ENCODE results near the gene TSPAN9. TPM values are rescaled to one million over a fixed set of nuclear protein-coding genes. Genes with fewer than 3 reads are reported as not detected.

Gene TSPAN9
- total RNA-seq, 1 experiment from 2014 or later: 9.6 TPM

DNA sequence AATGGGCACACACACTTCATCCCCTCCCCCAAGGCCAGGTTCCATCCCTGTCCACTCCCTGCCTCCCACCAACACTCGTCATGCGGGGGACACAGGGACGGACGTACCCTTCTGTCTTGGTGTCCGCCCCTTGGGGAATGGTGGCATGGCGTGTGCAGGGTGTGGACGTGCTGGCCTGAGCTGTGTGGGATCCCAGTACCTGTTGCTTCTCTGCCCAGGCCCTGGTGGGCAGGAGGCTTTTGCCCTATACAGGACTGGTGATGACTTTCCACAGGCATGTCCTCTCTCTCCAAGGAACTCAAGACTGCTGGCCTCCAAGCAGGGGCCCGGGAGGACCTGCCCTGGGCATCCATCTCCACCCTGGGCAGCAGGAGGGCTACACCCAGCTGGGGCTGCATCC, 218.0 kb downstream of the TSPAN9 start:
- H3K27me3 ChIP-seq (ENCODE audit: insufficient read depth, low read depth): peaks cover 66% of the 10 kb centered on the region
- ChIA-PET POLR2A (ENCODE audit: unreplicated experiment) (no interaction called here), CTCF (no interaction called here)
- peaks cover 6% of the 10 kb centered on the region; the same call in 1 of the 2 replicates for H3K4me1 ChIP-seq (replicated peaks; ENCODE audit: insufficient read depth)
- intact Hi-C loops (cut with micrococcal nuclease; ENCODE audit: unreplicated experiment): no loop called here
- H3F3A ChIP-seq (ENCODE audit: insufficient read depth, low read depth): peaks cover 7% of the 10 kb centered on the region
- no peaks in the 10 kb centered on the region for H3K36me3 ChIP-seq (ENCODE audit: low read depth)
- DNase-seq: no peak
- no peak overlapping the region for H3K27ac ChIP-seq
- no TSS peak for BruUV-seq (replicated peaks)
- no peaks in the 10 kb centered on the region for H4K20me1 ChIP-seq (ENCODE audit: insufficient read depth)
- no peak overlapping the region for H3K4me3 ChIP-seq
- TF ChIP-seq, protein P1, sequence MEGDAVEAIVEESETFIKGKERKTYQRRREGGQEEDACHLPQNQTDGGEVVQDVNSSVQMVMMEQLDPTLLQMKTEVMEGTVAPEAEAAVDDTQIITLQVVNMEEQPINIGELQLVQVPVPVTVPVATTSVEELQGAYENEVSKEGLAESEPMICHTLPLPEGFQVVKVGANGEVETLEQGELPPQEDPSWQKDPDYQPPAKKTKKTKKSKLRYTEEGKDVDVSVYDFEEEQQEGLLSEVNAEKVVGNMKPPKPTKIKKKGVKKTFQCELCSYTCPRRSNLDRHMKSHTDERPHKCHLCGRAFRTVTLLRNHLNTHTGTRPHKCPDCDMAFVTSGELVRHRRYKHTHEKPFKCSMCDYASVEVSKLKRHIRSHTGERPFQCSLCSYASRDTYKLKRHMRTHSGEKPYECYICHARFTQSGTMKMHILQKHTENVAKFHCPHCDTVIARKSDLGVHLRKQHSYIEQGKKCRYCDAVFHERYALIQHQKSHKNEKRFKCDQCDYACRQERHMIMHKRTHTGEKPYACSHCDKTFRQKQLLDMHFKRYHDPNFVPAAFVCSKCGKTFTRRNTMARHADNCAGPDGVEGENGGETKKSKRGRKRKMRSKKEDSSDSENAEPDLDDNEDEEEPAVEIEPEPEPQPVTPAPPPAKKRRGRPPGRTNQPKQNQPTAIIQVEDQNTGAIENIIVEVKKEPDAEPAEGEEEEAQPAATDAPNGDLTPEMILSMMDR (conservative IDR thresholded peaks at IDR 0.05): no peak
- TF ChIP-seq EZH2 (IDR thresholded peaks at IDR 0.05; ENCODE audit: low read depth): no peak
- H3K79me2 ChIP-seq (ENCODE audit: low read depth): no peaks in the 10 kb centered on the region
- no peaks in the 10 kb centered on the region for H3K9me2 ChIP-seq (ENCODE audit: insufficient read depth)
- H2AFZ ChIP-seq: no peak overlapping the region
- no peaks in the 10 kb centered on the region for H3K9me3 ChIP-seq (ENCODE audit: insufficient read depth, low read depth)
- H3K4me2 ChIP-seq: no peak overlapping the region

DNA sequence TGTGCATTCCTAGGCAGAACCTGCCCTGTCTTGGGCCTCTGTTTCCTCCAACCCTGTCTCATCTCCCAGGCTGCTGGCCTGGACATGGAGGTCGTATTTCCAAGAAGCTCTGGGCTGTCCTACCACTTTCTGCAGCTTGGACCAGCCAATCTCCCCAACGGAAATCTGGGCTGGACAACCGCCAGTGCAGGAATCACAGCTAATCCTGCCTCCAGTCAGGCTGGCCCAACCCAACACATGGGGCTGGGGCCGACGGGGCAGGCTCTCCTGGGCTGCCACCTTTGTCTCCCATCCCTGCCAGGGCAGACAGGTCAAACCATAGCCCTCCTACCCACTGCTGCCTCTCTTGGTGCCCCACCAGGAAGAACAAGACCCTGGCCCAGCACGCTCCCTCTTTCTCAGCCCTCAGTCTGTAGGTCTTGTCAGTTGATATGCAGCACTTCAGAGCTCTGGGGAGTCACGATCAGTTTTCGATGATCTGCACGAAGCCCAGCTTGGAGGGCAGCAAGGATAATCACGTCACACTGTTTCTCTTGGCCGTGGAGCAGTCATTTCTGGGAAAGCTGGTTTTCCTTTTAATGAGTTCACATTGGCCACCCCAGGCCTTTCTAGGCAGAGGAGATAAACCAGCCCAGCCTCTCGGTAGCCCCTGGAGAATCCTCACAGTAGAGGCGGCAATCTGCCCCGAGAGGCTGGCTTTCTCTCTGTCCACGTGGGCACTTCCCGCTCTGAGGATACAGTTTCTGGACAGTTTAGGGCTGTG, 218.6 kb downstream of the TSPAN9 start:
- peaks cover 65% of the 10 kb centered on the region for H3K27me3 ChIP-seq (ENCODE audit: insufficient read depth, low read depth)
- ChIA-PET POLR2A (ENCODE audit: unreplicated experiment) (no interaction called here), CTCF (interaction anchor here (0.6 kb wide), 1 partner anchor 1551 kb away, joined by 4 read pairs; no protein-coding TSS in a partner anchor)
- H3K79me2 ChIP-seq (ENCODE audit: low read depth): no peaks in the 10 kb centered on the region
- H3K4me2 ChIP-seq: no peak overlapping the region
- no peaks in the 10 kb centered on the region for H3K9me3 ChIP-seq (ENCODE audit: insufficient read depth, low read depth)
- DNase-seq: no peak
- BruUV-seq (replicated peaks): no TSS peak
- peaks cover 12% of the 10 kb centered on the region for H3K4me1 ChIP-seq (replicated peaks; ENCODE audit: insufficient read depth)
- H3K4me3 ChIP-seq: no peak overlapping the region
- peaks cover 13% of the 10 kb centered on the region for H3F3A ChIP-seq (ENCODE audit: insufficient read depth, low read depth)
- no peak overlapping the region for H2AFZ ChIP-seq
- no peak for TF ChIP-seq EZH2 (IDR thresholded peaks at IDR 0.05; ENCODE audit: low read depth)
- no peaks in the 10 kb centered on the region for H4K20me1 ChIP-seq (ENCODE audit: insufficient read depth)
- no peaks in the 10 kb centered on the region for H3K9me2 ChIP-seq (ENCODE audit: insufficient read depth)
- intact Hi-C loops (cut with micrococcal nuclease; ENCODE audit: unreplicated experiment): no loop called here
- no peaks in the 10 kb centered on the region for H3K36me3 ChIP-seq (ENCODE audit: low read depth)
- H3K27ac ChIP-seq: no peak overlapping the region

DNA sequence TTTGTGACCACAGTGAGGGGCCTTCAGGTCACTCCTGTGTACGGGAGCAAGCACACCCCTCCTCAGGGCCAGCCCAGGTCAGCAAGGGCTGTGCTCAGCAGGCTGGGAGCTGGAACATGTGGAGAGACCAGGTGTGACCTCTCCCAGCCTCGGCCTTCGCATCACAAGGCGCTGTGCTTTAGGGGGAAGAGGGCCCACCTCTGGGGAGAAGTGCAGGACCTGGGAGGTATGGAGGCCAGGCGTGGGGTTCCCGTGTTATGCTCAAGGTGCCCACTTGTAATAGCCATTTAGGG, 219.2 kb downstream of the TSPAN9 start:
- intact Hi-C loops (cut with micrococcal nuclease; ENCODE audit: unreplicated experiment): no loop called here
- peaks cover 13% of the 10 kb centered on the region for H3F3A ChIP-seq (ENCODE audit: insufficient read depth, low read depth)
- DNase-seq: no peak
- H3K27ac ChIP-seq: no peak overlapping the region
- no peaks in the 10 kb centered on the region for H4K20me1 ChIP-seq (ENCODE audit: insufficient read depth)
- no peaks in the 10 kb centered on the region for H3K9me2 ChIP-seq (ENCODE audit: insufficient read depth)
- H3K79me2 ChIP-seq (ENCODE audit: low read depth): no peaks in the 10 kb centered on the region
- H3K9me3 ChIP-seq (ENCODE audit: insufficient read depth, low read depth): no peaks in the 10 kb centered on the region
- no peak for TF ChIP-seq EZH2 (IDR thresholded peaks at IDR 0.05; ENCODE audit: low read depth)
- TF ChIP-seq, protein P1 (conservative IDR thresholded peaks at IDR 0.05): no peak
- no peaks in the 10 kb centered on the region for H3K36me3 ChIP-seq (ENCODE audit: low read depth)
- BruUV-seq (replicated peaks): no TSS peak
- peaks cover 65% of the 10 kb centered on the region for H3K27me3 ChIP-seq (ENCODE audit: insufficient read depth, low read depth)
- no peak overlapping the region for H2AFZ ChIP-seq
- H3K4me3 ChIP-seq: no peak overlapping the region
- peaks cover 15% of the 10 kb centered on the region for H3K4me1 ChIP-seq (replicated peaks; ENCODE audit: insufficient read depth)
- no peak overlapping the region for H3K4me2 ChIP-seq
- ChIA-PET POLR2A (ENCODE audit: unreplicated experiment) (no interaction called here), CTCF (no interaction called here)

DNA sequence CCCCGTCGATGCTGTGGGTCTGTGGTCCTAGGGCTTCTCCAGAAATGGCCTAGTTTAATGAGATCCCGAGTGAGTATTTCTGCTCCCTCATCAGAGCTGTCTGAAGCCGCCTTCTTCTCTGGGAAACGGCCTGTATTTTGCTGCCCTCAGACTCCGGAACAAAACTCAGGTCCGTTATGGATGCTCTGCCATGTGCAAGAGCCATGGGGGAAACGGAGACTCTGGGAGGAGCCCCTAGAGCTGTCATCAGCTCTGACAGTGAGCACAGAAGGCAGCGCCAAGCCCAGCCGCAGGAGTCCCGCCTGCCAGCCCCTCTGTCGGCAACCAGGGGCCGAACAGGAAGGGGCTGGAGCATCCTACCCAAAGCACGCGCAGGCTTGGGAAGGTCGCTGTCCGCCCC, 221.4 kb downstream of the TSPAN9 start:
- no peak for TF ChIP-seq EZH2 (IDR thresholded peaks at IDR 0.05; ENCODE audit: low read depth)
- TF ChIP-seq, protein P1 (conservative IDR thresholded peaks at IDR 0.05): no peak
- BruUV-seq (replicated peaks): no TSS peak
- intact Hi-C loops (cut with micrococcal nuclease; ENCODE audit: unreplicated experiment): no loop called here
- Histone ChIP-seq H3K4me1 (replicated peaks; ENCODE audit: insufficient read depth) (peaks cover 15% of the 10 kb centered on the region), H3K27ac (no peak overlapping the region), H3K9me3 (ENCODE audit: insufficient read depth, low read depth) (no peaks in the 10 kb centered on the region), H3K79me2 (ENCODE audit: low read depth) (no peaks in the 10 kb centered on the region), H3K9me2 (ENCODE audit: insufficient read depth) (no peaks in the 10 kb centered on the region), H3K36me3 (ENCODE audit: low read depth) (no peaks in the 10 kb centered on the region), H4K20me1 (ENCODE audit: insufficient read depth) (no peaks in the 10 kb centered on the region), H2AFZ (no peak overlapping the region), H3K27me3 (ENCODE audit: insufficient read depth, low read depth) (peaks cover 46% of the 10 kb centered on the region), H3F3A (ENCODE audit: insufficient read depth, low read depth) (peaks cover 13% of the 10 kb centered on the region), H3K4me3 (no peak overlapping the region), H3K4me2 (no peak overlapping the region)
- POLR2A ChIA-PET (ENCODE audit: unreplicated experiment): no interaction called here
- no peak for DNase-seq
- CTCF ChIA-PET: interaction anchor here (1.8 kb wide), 1 partner anchor 978 kb away, joined by 14 read pairs; no protein-coding TSS in a partner anchor
